CD4-positive, alpha-beta T cell treated with Interleukin-6 for 4 hours (primary cell): Measurements from ENCODE around the gene CPAMD8.
"Not testable (repeated sequence)": the region's sequence is repeated elsewhere in the genome, so short reads cannot be mapped to it uniquely, and the experiment has no call there.

Source experiments
- DNase-seq: peaks from one replicate; pipeline ENCODE4 v3.0.0-alpha.2; 2020; ENCODE audit warnings: mixed read lengths

Gene CPAMD8

GRCh38 chr19:16890461-16891184 lies 136.0 kb downstream of the CPAMD8 start:
- no peak for DNase-seq

GRCh38 chr19:16889883-16890460 lies 136.6 kb downstream of the CPAMD8 start:
- DNase-seq: no peak

DNA sequence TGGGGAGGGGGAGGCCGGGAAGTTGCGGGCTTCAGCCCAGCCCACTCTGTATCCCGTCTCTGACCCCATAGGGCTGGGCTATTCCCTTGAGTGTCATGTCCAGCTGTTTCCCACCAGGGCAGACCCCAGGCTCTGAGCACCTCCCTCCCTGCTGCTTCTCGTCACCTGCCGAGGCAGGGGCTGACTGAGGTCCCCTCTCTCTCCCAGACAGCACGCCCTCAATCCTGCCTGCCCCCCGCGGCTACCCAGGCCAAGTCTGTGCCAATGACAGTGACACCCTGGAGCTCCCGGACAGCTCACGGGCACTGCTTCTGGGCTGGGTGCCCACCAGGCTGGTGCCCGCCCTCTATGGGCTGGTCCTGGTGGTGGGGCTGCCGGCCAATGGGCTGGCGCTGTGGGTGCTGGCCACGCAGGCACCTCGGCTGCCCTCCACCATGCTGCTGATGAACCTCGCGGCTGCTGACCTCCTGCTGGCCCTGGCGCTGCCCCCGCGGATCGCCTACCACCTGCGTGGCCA lies 137.2 kb downstream of the CPAMD8 start:
- DNase-seq: no peak

DNA sequence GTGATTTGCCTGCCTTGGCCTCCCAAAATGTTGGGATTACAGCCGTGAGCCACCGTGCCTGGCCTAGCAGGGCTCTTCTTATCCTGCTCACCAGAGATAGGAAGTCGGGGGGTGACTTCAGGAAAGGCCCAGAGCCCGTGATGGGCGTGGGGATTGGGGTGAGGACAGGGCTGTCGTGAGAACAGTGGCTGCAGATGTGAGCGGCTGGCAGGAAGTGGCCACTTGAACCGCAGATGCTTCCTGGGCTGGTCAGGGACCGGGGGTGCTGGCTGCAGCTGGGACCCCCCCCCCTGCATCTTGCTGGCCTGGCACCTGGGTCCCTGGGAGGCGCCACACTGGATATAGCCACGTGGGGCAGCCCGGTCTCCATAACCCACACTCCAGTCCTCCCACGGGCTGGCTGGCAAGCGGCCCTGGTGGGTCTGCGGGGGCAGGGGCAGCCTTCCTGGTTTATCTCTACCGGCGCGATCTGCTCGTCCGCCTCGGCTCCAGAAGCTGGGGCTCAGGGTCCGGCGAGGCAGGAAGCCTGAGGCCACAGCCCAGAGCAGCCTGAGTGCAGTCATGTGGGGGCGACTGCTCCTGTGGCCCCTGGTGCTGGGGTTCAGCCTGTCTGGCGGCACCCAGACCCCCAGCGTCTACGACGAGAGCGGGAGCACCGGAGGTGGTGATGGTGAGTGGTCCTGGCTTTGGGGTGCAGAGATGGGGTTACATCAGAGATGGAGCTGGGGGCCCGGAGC lies 137.8 kb downstream of the CPAMD8 start, which contains the start of gene F2RL3:
F2RL3 (plus strand) TSS at position 371 of the 737 bp plus-strand sequence; CDS start at position 562, 191 bp downstream.
- no peak for DNase-seq

DNA sequence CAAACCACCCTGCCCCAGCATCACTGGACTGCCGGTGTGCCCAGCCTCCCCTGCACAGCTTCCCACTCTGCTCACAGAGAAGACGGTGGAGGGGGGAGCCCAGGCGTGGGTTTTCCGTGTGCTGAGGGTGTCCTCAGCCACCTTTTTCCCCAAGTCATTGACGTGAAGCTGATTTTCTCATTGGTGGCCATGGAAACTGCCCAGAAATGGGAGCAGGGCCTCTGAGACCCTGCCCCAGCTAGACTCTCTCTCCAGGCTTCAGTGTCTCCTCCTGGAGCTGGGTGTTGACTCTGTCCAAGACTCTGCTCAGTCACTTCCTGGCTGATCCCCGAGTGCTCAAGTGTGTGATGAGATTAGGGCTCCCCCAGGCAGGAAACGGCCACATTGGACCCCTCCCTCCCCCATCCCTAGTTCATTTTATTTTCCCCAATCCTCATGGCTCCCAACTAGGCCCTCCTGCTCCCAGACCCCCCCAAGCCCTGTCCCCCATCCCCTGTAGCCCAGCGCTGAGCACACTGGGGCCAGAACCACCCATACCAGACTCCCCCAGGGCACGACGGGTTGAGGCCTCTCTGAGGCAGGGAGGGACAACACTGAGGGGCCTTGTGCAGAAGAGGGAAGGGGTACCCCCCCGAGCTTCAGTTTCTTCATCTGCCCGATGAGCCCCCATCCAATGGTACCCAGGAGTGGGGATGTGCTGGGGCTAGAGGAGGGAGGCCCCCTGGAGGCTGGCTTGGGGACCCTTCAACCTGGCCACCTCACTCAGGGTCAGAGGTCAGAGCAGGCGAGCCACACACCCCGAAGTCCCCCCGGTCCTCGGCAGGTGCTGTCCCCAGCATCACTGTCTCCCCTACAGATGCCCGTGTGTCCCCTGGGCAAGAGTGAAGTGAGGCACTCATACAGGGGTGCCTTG lies 139.0 kb downstream of the CPAMD8 start:
- DNase-seq: no peak

DNA sequence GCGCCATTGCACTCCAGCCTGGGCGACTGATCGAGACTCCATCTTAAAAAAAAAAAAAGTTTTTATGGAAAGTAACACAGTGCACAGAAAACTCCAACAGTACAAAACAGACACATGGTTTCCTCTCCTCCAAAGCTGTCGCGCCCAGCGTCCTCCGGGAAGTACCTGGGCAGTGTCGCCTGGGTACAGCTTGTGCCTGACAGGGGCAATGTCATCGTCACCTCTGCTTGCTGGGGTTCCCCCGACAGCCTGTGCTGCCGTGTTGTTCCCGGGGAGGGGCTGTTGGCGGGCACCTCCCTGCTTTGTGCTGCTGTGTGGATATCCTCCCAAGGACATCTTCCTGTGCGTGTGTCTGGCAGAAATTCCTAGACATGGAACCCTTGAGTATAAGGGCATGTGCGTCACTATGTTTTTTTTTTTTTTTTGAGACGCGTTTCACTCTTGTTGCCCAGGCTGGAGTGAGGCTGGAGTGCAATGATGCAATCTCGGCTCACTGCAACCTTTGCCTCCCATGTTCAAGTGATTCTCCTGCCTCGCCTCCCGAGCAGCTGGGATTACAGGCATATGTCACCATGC lies 140.2 kb downstream of the CPAMD8 start:
- DNase-seq: no peak

DNA sequence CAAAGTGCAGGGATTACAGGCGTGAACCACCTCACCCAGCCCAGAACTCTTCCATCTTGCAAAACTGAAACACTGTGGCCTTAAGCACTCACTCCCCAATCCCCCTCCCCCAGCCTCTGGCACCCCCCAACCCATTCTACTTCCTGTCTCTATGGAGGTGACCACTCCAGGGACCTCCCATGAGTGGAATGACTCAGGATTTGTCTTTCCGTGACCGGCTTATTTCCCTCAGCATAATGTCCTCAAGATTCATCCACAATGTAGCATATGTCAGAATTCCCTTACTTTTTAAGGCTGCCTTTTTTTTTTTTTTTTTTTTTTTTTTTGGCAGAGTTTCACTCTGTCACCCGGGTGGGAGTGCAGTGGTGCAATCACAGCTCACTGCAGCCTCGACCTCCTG lies 141.4 kb downstream of the CPAMD8 start:
- DNase-seq: no peak

DNA sequence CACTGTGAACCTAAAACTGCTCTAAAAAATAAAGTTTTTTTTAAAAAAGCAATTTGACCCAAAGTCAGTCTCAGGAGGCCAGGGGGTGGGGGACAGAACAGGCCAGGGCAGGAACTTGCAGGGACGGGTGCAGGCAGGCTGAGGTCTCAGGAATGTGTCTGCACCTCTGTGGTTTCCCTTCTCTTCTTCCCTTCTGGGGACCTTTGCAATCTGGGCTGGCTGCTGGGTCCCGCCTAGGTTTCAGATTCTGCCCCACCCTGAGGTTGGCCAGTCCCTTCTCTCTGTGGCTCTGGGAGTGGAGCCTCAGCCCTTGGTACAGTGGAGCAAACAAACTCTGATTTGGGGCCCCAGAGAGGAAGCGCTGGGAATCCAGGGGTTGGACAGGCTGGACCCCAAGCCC lies 143.1 kb downstream of the CPAMD8 start:
- DNase-seq: no peak

GRCh38 chr19:16882146-16882545 lies 144.5 kb downstream of the CPAMD8 start:
- no peak for DNase-seq

DNA sequence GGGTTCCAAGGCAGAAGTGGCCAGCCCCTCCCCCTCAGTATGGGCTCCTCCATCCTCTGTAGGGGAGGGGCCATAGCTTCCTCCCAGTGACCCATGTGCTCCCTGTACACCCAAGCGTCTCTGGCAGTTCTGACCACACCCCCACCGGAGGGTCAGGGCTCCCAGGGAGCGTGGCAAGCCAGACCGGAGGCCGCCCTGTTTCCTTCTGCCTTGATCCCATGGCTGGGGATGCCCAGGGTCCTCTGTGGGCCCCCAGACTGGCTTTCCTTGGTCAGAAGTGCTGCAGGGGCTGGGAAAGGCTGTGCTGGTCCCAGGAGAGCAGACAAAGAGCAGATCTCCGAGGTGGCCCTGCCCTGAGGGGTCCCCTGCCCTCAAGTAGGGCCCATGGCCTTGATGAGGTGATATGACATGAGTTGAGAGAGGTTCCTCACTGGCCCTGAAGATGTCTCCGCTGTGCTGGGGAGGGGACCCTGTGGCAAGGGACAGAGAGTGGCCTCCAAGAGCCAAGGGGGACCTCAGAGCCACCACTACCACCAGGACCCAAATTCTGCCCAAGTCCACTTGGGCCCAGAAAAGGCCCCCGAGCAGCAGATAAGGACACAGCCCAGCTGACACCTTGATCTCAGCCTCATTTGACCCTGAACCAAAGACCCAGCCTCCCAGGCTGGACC lies 145.6 kb downstream of the CPAMD8 start:
- DNase-seq: no peak

- no peak for DNase-seq
Measured at GRCh38 chr19:16878181-16878965, 148.2 kb downstream of the CPAMD8 start.

DNA sequence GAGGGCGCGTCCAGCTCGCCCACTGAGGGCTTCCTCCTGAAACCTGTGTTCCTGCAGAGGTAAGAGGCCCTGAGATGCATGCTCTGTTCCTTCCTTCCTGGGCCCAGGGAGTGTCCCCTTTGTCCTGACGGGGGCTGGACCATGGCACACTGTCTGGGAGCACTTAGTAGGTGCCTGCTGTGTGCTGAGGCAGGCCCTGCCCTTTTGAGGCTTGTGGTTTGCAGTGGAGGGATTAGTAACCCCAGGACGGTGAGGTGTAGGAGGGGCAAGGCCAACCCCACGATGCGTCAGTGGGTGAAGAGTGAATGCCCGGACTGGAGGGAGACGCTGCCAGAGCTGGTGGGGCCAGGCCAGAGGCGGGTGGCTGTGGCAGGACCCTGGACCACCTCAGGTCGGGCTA lies 149.0 kb downstream of the CPAMD8 start:
- no peak for DNase-seq

DNA sequence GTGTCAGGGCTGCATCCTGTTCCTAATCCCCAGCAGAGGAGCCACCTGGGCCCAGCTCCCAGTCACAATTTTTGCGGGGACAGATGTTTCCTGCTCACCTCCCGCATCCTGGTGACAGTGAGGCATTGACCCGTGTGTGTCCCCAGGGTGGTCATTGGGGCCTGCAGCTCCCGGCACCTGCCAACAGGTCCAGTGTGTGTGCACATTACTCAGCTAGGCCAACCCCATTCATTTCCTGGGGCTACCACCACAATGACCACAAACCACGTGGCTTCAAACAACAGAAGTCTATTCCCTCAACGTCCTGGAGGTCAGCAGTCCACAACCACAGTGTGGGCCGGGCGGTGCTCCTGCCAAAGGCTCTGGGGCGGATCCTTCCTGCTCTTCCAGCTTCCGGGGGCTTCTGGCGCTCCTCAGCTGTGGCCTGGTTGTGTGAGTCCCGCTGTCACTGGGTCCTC lies 149.7 kb downstream of the CPAMD8 start:
- DNase-seq: no peak

- no peak for DNase-seq
Measured at GRCh38 chr19:16875584-16876555, 150.7 kb downstream of the CPAMD8 start.

DNA sequence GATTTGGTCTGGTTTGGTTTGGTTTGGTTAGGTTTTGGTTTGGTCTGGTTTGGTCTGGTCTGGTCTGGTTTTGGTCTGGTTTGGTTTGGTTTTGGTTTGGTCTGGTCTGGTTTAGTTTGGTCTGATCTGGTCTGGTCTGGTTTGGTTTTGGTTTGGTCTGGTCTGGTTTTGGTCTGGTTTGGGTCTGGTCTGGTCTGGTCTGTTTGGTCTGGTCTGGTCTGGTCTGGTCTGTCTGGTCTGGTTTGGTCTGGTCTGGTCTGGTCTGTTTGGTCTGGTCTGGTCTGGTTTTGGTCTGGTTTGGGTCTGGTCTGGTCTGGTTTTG lies 151.7 kb downstream of the CPAMD8 start:
- not testable (repeated sequence) for DNase-seq

GRCh38 chr19:16874250-16874977 lies 152.2 kb downstream of the CPAMD8 start:
- no peak for DNase-seq

DNA sequence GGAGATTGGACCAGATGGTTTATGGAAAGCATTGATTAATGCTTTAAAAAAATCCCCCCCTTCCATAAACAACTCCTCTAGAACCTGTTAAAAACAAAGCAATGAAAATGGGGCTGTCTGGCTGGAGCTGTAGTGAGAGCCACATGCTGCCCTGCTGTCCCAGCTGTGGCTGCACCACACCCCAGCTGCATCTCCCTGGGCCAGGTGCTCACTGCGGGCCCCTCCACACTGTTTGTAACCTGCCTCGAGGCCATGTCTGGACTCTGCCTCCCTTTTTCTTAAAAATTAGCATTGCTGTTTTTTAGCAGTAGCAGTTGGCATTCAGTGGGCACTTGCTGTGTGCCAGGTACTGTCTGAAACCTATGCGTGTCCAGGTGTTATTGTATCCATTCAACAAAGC lies 153.0 kb downstream of the CPAMD8 start:
- no peak for DNase-seq

DNA sequence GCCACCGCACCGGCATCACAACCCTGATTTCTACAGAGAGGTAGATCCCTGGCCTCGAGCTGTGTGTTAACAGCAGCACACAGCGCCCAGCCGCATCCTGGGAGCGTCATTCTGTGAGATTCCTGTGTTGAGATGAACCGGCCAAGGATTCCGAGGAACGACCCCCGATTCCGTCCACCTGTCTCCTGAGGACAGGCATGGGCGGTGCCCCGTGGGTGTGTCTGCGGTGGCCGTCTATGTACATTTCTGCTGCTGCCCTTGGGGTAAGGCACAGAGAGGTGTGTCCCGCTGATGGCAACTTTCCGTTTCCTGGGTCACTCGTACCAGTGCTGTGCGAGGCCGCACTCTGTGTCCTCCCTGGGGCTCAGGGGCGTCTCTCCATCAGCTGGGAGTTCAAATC lies 153.9 kb downstream of the CPAMD8 start:
- DNase-seq: no peak

DNA sequence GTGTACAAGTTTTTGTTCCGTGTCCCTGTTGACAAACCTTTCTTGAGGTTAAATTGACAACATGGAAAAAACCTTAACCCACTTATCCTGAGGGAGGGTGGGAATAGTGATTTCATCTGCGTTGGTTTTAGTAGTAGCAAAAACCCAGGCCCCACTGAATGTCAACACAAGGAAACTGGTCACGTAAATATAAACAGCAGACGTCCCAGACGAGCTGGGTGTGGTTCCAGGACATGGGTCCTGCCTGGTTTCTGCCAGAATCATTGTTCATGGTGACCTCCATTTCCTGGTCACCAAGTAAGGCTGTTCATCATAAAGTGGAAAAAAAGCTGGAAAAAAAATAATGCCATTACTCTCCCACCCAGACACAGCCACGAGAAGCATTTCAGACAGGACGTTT lies 154.7 kb downstream of the CPAMD8 start:
- DNase-seq: no peak
